Activated T-cell treated with anti-CD3 and anti-CD28 coated beads for 48 hours (primary cell): ENCODE data around the gene TFDP2.
"Not testable (repeated sequence)": the region's sequence is repeated elsewhere in the genome, so short reads cannot be mapped to it uniquely, and the experiment has no call there.

Source experiments
- DNase-seq: peaks from one replicate; pipeline ENCODE4 v3.0.0-alpha.2; 2020; ENCODE audit warnings: low read depth

Gene TFDP2

GRCh38 chr3:142127941-142128658 lies 21.2 kb downstream of the TFDP2 start:
- DNase-seq = no peak

- no peak for DNase-seq
Measured at GRCh38 chr3:142124243-142124642, 25.1 kb downstream of the TFDP2 start.

GRCh38 chr3:142120707-142121106 lies 28.6 kb downstream of the TFDP2 start:
- DNase-seq = no peak

GRCh38 chr3:142118911-142119310 lies 30.4 kb downstream of the TFDP2 start:
- DNase-seq = no peak

- DNase-seq = no peak
Measured at GRCh38 chr3:142117056-142117851, 32.1 kb downstream of the TFDP2 start.

- no peak for DNase-seq
Measured at GRCh38 chr3:142115867-142116668, 33.3 kb downstream of the TFDP2 start.

GRCh38 chr3:142112601-142113000 lies 36.7 kb downstream of the TFDP2 start:
- no peak for DNase-seq

- no peak for DNase-seq
Measured at GRCh38 chr3:142106548-142106947, 42.8 kb downstream of the TFDP2 start.

GRCh38 chr3:142105991-142106390 lies 43.4 kb downstream of the TFDP2 start:
- no peak for DNase-seq

GRCh38 chr3:142104763-142105162 lies 44.6 kb downstream of the TFDP2 start:
- no peak for DNase-seq

- no peak for DNase-seq
Measured at GRCh38 chr3:142098964-142099363, 50.4 kb downstream of the TFDP2 start.

GRCh38 chr3:142097099-142097843 lies 52.1 kb downstream of the TFDP2 start:
- DNase-seq = no peak

- no peak for DNase-seq
Measured at GRCh38 chr3:142095841-142096240, 53.5 kb downstream of the TFDP2 start.

- DNase-seq = not testable (repeated sequence)
Measured at GRCh38 chr3:142088925-142089324, 60.4 kb downstream of the TFDP2 start.

- DNase-seq = no peak
Measured at GRCh38 chr3:142088522-142088921, 60.8 kb downstream of the TFDP2 start.

- no peak for DNase-seq
Measured at GRCh38 chr3:142087676-142088075, 61.7 kb downstream of the TFDP2 start.

GRCh38 chr3:142086581-142087090 lies 62.7 kb downstream of the TFDP2 start:
- no peak for DNase-seq

GRCh38 chr3:142081178-142081577 lies 68.2 kb downstream of the TFDP2 start:
- DNase-seq = no peak

GRCh38 chr3:142077859-142078500 lies 71.4 kb downstream of the TFDP2 start:
- DNase-seq = no peak

- no peak for DNase-seq
Measured at GRCh38 chr3:142077155-142077858, 72.0 kb downstream of the TFDP2 start.

GRCh38 chr3:142075656-142076055 lies 73.7 kb downstream of the TFDP2 start:
- DNase-seq = not testable (repeated sequence)
